H1 (cell line): Measurements from ENCODE around the gene RAB8B. TPM values are rescaled to one million over a fixed set of nuclear protein-coding genes. Genes with fewer than 3 reads are reported as not detected.

Experiments
- HDAC6 ChIP-seq: IDR thresholded peaks from one replicate; pipeline ENCODE4 v1.7.1; 2012; ENCODE audit warnings: low read depth, mild to moderate bottlenecking, inconsistent platforms, low read length, moderate library complexity
- POLR2A ChIP-seq, 2 experiments: IDR thresholded peaks; 1 replicate in 1 of 2; 2 replicates in 1 of 2; pipeline ENCODE4 v1.6.1; 2011; ENCODE audit warnings: low read depth in 2 of 2, low read length in 2 of 2, mild to moderate bottlenecking in 2 of 2; ENCODE audit errors: control extremely low read depth in 1 of 2
- SAP30 ChIP-seq: fragments of 300-600 bp; sonication (generic); IDR thresholded peaks from 2 replicates; pipeline ENCODE4 v1.7.1; 2012; ENCODE audit warnings: low read length, moderate library complexity, mild to moderate bottlenecking, inconsistent platforms; ENCODE audit not compliant: insufficient read depth, insufficient replicate concordance
- SIN3A ChIP-seq, 2 experiments: IDR thresholded peaks in 1 of 2; conservative IDR thresholded peaks in 1 of 2; 2 replicates each; pipeline ENCODE4 v1.6.1; 2011 to 2012; ENCODE audit warnings: low read length in 2 of 2, improper control_type of control experiment in 1 of 2, low read depth in 1 of 2, mild to moderate bottlenecking in 1 of 2
- SP1 ChIP-seq: IDR thresholded peaks from 2 replicates; pipeline ENCODE4 v1.6.1; 2011; ENCODE audit warnings: low read depth, low read length
- polyA plus RNA-seq, 7 experiments: library from polyadenylated mRNA; depleted of rRNA in 3 of 7; stranded (reverse) in 5 of 7; unstranded in 2 of 7; fragments of >200 nt in 5 of 7; fragments of 200-250 nt in 2 of 7; gene quantifications; 1 replicate in 5 of 7; 2 replicates in 1 of 7; 4 replicates in 1 of 7; pipeline versions ENCODE4 v1.2.1 to v1.2.3, GENCODE V29; 2011 to 2013; ENCODE audit warnings: missing spikeins in 2 of 7, mixed read lengths in 2 of 7
- total RNA-seq: library from RNA; stranded (reverse); fragmentation: NEBNext Ultra II Directional; extraction: Animal tissue kit (Norgen Biotek cat#: 25700); gene quantifications from 2 replicates; pipeline ENCODE4 v1.2.1, GENCODE V29; 2021

Gene RAB8B
- total and polyA plus RNA-seq, 2 of the 8 experiments (the other 6 are each of a cell fraction or from before 2014, with no cell fraction given): 9.5 to 47.8 TPM

DNA sequence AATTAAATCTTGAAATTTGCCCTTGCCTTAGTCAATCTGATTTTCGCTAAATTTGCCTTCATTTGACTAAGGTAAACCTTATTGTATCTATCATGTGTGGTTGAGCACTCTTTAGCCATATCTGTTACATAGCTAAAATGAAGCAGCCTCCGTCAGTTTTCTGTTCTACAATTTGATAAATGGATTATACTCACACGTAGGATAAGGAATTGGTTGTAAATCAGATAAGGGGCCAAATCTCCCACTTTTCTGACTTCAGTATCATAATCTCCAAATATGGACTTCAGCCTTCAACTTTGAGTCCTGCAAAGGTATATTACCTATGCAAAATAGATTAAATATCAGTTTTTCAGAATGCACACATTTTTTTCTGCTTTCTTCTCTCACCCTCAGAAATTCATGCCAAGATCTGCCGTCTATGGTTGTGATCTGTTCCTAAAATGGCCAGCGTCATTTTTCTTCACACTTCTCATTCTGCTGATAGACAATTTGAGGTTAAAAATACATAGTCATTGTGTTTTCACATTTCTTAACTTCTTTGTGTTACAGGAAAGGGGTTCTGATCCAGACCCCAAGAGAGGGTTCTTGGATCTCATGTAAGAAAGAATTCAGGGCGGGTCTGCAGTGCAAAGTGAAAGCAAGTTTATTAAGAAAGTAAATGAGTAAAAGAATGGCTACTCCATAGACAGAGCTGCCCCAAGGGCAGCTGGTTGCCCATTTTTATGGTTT, 36.9 kb downstream of the RAB8B start (continued):
- no peak for TF ChIP-seq POLR2A (IDR thresholded peaks at IDR 0.05; ENCODE audit: control extremely low read depth in 1 of 2, low read depth in 2 of 2, low read length in 2 of 2)
- TF ChIP-seq SP1: no peak
- no peak for TF ChIP-seq SIN3A (conservative IDR thresholded peaks at IDR 0.05 in 1 of 2, IDR thresholded peaks at IDR 0.05 in 1 of 2; ENCODE audit: low read depth in 1 of 2, low read length in 2 of 2)
- TF ChIP-seq SAP30: no peak
- no peak for TF ChIP-seq HDAC6
